CD4-positive, alpha-beta T cell treated with Interleukin-10 for 1 hour (primary cell): Measurements from ENCODE around the gene USO1.
"Not testable (repeated sequence)": the region's sequence is repeated elsewhere in the genome, so short reads cannot be mapped to it uniquely, and the experiment has no call there.

ENCODE experiments used
- DNase-seq: peaks from one replicate; pipeline ENCODE4 v3.0.0-alpha.2; 2020

USO1 gene

GRCh38 chr4:75715105-75715799, 9.1 kb upstream of the USO1 start:
- no peak for DNase-seq

GRCh38 chr4:75716054-75716453, 8.3 kb upstream of the USO1 start:
- not testable (repeated sequence) for DNase-seq

- no peak for DNase-seq
These were observed 7.0 kb upstream of the USO1 start for GRCh38 chr4:75717408-75717807.

- DNase-seq, result no peak
These were observed 5.8 kb upstream of the USO1 start for GRCh38 chr4:75718529-75718928.

GRCh38 chr4:75722417-75722816, 2.0 kb upstream of the USO1 start:
- DNase-seq, result no peak

GRCh38 chr4:75723163-75724065, 963 bp upstream of the USO1 start:
- DNase-seq, result peak; percentile 3

- peak; percentile 53 for DNase-seq
These were observed 719 bp downstream of the USO1 start for GRCh38 chr4:75724867-75725724.

GRCh38 chr4:75725942-75726538, 1.7 kb downstream of the USO1 start:
- DNase-seq, result not testable (repeated sequence)

- DNase-seq, result peak; percentile 2
These were observed 2.2 kb downstream of the USO1 start for GRCh38 chr4:75726577-75726976.

GRCh38 chr4:75727073-75727472, 2.7 kb downstream of the USO1 start:
- DNase-seq, result no peak

GRCh38 chr4:75729836-75730235, 5.5 kb downstream of the USO1 start:
- no peak for DNase-seq

- no peak for DNase-seq
These were observed 9.0 kb downstream of the USO1 start for GRCh38 chr4:75733369-75733768.

GRCh38 chr4:75735525-75735924, 11.1 kb downstream of the USO1 start:
- DNase-seq, result no peak

- DNase-seq, result no peak
These were observed 12.5 kb downstream of the USO1 start for GRCh38 chr4:75736862-75737261.

GRCh38 chr4:75737398-75737797, 13.0 kb downstream of the USO1 start:
- DNase-seq, result no peak

- DNase-seq, result no peak
These were observed 16.6 kb downstream of the USO1 start for GRCh38 chr4:75741027-75741426.

GRCh38 chr4:75742451-75742850, 18.1 kb downstream of the USO1 start:
- no peak for DNase-seq

GRCh38 chr4:75745161-75745560, 20.8 kb downstream of the USO1 start:
- no peak for DNase-seq

- no peak for DNase-seq
These were observed 21.4 kb downstream of the USO1 start for GRCh38 chr4:75745721-75746199.

- DNase-seq, result no peak
These were observed 28.3 kb downstream of the USO1 start for GRCh38 chr4:75752637-75753036.

- DNase-seq, result no peak
These were observed 44.7 kb downstream of the USO1 start for GRCh38 chr4:75769036-75769435.

- DNase-seq, result no peak
These were observed 47.2 kb downstream of the USO1 start for GRCh38 chr4:75771607-75772006.

- no peak for DNase-seq
These were observed 53.2 kb downstream of the USO1 start for GRCh38 chr4:75777589-75777988.
